AML-193 (cell line): ENCODE results near the gene TMEM178B.
A peak's percentile ranks its signal among the peaks of the same experiment; 100 is the strongest.

ENCODE experiments used
- DNase-seq, 2 experiments: peaks; one replicate each; lab custom pipeline; 2025; lab: John Stamatoyannopoulos, UW

The TMEM178B gene

DNA sequence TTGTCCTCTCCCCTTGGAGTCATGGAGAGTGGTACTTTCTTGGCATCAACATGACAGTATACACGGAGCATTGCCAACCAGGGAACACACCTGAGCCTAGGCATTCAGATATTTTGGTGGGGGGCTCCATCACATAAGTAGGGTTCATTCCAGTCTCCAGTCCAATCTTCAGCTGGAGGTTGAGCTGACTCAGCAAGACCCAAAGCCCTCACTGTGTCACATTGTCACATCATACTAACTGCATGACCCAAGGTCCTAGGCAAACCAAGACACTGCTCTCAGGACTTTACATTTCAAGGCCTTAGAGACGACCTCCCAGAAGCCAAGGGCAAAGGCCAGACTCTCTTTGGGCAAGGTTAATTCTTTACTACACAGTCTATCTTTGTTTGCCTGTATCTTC is 190.1 kb downstream of the TMEM178B start:
- DNase-seq: no peak

DNA sequence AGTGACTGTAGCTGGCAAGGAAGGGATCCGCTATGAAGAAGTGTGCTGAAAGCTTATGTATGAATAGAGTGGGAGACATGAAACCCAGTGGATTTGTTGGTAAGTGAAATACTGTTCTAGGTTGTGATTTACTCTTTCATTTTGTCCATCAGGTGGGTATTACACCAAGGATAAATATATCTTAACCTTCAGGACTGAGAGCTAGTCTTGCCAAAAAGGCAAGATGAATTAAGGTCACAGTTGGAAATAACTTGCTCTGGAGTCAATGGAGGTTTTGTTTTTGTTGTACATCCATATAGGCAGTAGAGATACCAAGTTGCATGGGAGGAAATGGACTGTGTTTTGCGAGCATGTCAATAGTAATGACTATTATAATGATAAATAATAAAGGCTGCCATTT is 190.6 kb downstream of the TMEM178B start:
- DNase-seq: no peak

DNA sequence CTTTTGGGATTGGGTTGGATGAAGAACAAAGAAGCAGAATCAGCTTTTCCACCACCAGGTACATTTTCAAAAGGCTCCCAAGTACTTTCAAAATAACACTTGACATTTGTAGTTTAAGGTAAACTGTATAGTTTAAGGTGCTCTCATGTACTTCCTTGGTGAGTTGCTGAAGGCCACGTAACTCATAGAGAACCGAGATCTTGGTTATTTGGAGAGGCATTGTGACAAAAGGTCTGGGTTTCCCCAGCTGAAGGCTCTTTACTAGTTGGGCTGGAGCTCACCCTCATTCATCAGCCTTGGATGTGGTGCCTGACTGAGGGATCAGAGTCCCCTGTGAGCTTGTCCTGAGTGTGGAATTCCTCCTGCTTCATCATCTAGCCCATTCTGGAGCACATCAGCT is 191.8 kb downstream of the TMEM178B start:
- no peak for DNase-seq

DNA sequence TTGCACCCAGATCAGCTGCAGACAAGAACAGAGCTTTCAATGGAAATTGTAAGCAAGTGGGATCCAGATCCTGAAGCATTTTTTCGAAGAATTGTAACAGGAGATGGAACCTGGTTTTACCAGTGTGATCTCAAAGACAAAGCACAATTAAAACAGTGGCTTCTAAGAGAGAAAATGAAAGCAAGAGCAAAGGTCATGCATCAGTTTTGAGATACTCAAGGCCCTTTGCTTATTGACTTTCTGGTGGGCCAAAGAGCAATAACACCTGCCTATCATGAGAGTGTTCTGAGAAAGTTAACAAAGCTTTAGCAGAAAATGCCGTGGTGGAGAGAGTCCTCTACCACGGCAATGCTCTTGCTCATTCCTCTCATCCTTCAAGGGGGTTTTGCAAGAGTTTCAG is 194.8 kb downstream of the TMEM178B start:
- DNase-seq: no peak

- DNase-seq: no peak
Observed at GRCh38 chr7:141271451-141271850, 197.6 kb downstream of the TMEM178B start.

GRCh38 chr7:141272417-141272816 is 198.6 kb downstream of the TMEM178B start:
- no peak for DNase-seq

DNA sequence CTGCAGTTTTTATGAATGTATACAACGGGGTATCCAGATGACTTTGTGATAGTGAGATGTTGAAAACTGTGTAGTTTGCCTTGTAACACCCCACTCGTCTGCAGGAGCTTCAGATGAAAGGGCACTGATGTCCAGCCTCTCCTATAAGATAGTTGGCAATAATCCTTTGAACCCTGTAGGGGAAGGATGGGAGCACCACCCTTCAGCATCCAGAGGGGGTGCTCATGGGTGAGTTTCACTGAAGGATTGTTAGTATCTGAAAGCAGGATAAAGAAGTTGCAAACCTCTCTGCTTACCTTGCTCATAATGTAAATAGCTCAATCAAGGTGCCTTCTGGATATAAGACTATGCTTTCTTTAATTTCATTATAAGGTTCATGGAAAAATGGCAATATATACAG is 201.5 kb downstream of the TMEM178B start:
- no peak for DNase-seq

DNA sequence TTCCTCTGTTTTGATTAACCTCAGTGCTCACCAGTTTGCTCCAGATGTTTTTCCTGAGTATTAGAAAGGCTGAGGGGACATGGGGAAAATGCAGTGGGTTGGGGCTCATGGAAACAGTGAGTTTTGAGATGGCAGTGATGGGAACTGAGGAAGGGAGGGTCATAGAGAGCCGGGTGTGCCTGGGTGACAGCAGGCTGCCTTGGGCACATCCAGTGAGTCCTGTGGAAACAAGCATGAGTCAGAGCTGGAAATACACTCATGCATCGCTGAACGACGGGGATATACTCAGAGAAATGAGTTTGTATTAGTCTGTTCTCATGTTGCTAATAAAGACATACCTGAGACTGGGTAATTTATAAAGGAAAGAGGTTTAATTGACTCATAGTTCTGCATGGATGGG is 202.2 kb downstream of the TMEM178B start:
- no peak for DNase-seq

DNA sequence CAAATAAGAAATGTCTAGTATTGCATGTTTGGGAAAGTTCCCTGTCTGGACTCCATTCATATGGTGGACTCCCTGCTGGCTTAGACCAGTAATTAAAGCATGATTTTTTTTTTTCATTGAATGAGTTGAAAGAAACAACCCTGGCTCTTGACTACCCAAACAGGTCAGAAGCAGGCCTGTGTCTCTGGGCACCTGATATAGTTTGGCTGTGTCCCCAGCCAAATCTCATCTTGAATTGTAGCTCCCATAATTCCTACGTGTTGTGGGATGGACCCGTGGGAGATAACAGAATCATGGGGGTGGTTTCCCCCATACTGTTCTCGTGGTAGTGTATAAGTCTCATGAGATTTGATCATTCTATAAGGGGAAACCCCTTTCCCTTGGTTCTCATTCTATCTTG is 206.2 kb downstream of the TMEM178B start:
- no peak for DNase-seq

DNA sequence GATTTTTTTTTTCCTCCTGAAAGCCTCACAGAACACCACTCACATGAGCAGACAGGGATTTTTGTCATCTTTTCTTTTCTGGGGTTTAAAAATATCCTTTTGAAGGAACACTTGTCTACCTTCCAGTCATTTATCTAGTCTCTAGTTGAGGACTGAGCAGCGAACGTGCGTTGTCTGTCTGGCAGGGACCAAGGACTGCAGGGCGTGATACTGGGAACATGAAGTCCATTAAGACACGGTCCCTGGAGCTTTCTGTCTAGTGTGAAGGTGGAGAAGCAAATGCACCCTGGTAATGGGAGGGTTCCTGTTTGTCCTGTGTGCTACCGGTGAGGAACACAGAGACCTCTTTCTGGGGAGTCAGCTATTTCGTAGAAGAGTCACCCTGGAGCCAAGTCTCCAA is 207.4 kb downstream of the TMEM178B start:
- DNase-seq: no peak

- DNase-seq: no peak
Observed at GRCh38 chr7:141286522-141286921, 212.7 kb downstream of the TMEM178B start.

DNA sequence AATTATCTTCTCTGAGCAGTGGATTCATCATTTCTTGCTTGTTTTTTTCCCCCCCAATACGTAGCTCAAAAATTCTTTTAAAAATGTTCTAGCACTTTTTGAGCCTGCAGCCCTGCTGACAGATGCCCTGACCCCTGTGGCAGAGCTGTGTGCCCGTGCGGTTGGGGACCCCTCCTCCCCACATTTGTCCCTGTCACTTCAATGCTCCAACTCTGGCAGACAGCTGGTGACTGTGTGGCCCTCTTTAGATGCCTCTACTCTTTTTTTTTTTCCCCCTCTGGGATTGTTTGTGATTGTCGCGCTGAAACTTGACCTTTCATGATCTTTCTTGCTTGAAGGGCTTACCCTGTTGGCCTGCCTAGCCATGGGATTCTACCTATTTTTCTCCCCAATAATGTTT is 214.1 kb downstream of the TMEM178B start:
- DNase-seq: no peak

- no peak for DNase-seq
Observed at GRCh38 chr7:141288626-141289025, 214.8 kb downstream of the TMEM178B start.

- no peak for DNase-seq
Observed at GRCh38 chr7:141290365-141290764, 216.5 kb downstream of the TMEM178B start.

GRCh38 chr7:141290973-141291372 is 217.1 kb downstream of the TMEM178B start:
- no peak for DNase-seq

- peak; percentile 37 to 48 for DNase-seq
Observed at GRCh38 chr7:141291541-141291940, 217.7 kb downstream of the TMEM178B start.

DNA sequence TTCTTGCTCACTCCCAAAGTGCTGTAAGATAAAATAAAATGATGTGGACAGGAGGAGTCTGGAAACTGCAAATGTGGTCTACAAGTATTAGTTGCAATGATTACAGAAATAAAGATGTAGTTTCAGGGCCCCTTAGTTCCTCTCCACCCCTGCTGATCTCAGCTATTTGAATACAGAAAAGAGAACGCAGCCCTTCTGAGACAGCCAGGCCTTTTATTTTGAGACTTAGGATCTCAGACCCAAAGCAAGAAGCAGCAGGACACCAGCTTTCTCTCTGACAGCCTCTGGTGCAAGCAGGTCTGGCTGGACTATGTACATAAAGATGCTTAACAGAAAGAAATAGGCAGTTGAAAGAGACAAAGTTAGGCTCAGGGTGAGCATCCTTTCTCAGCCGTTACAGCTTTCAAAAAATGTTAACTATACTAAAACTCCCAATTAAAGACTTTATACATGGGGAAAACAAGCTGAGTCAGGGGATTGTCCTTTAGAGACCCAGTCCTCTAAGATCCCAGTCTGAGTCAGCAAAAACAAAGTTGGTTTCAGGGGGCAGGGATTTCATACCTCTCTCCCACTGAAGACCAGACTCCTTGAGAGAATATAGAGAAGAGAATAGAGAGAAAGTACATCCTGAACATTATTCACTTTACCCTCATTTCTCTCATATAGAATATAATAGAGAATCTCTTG is 220.4 kb downstream of the TMEM178B start:
- no peak for DNase-seq

DNA sequence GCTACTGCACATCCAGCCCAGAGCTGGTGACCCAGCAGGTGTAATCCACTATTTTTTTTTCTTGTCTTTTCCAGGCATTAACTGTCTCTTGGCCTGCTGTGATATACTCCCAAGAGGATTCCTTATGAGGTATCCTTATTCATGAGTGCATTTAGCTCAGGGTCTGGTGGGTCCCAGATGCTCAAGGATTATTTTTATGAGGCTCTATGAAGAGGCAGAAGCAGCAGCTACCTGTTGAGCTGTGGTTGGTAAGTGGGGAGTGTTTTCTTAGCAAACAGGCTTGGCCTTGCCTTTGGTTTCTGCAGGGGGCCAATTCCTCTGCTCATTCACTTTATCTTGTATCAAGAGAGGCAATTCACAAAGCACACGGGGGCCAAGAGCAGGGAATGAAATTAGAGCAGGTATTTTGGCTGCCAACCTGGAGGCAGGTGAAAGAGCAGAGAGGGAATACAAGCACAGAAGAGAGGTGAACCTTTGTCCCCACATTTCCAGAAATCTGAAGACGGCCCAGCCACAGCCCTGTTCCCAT is 221.6 kb downstream of the TMEM178B start:
- no peak for DNase-seq

DNA sequence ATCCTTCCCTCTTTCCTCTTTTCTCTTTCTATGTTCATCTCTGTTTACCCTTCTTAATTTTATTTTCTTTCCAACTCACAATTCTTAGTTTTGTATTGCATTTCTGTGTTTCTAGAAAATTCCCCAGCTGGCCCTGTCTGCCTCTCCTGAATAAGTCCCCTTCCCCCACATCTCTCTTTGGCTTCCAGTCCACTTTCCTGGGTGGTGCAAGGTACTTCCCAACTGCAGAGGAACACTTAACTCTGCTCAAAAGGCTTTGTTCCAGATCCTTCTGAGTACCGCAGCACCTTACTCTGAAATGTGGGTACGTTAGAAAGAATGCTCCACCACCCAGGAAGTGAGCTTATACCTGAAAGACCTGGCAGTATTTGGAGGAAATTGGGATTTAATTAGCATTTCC is 227.0 kb downstream of the TMEM178B start:
- no peak for DNase-seq

DNA sequence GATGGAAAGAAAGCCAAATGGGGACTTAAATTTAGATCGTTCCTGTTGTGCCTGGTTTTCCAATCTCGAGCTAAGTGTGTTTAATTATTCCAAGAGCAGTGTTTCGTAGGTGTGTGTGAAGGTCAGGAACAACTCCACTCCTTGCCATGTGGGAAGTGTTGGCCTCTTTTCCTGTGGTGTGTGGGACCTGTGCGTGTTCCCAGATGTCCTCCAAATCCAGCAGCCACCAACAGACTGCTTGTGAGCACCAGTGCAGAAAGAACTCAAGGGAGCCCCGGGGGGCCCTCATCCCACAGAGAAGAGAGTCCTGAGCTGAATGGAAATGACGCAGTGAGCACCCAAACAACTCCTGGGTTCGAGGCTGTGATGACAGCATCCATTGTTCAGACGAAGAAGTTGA is 227.7 kb downstream of the TMEM178B start:
- no peak for DNase-seq

DNA sequence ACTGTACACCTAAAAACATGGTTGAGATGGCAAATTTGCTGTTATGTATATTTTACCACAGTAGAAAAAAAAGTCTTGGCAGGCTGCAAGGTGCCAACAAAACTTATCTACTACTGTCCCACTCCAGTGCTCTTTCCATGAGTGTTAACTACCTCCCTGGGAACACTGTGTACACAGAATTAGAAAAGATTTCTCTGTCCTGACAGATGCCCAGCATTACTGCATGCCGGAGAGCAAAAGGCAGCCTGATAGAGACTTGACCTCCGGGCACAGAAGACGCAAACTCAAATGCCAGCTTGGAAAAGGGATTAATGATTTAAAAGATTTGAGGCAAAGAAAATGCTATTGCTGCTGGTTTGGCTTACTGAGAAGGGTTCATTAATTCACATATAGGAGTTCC is 228.8 kb downstream of the TMEM178B start:
- no peak for DNase-seq

DNA sequence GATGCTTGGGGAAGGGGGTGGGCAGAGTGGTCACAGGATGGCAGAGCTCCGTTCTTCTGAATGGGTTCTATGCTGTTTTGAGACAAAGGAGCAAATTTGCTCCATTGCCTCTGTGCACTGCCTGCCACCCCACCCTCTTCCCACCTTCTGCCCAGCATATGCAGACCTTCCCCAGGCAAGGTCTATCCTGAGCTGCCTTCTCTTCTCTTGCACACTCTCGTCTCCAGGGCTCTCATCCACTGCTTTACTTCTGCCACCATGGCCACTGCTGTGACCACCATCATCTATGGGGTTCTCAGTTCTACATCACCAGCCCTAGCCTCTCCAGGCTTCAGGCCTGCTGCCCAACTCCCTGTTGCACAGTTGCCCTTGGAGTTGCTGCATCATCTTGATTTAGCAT is 230.4 kb downstream of the TMEM178B start:
- DNase-seq: no peak

- no peak for DNase-seq
Observed at GRCh38 chr7:141306081-141306480, 232.2 kb downstream of the TMEM178B start.

- DNase-seq: no peak
Observed at GRCh38 chr7:141312395-141312794, 238.5 kb downstream of the TMEM178B start.
